IgD-negative memory B cell (primary cell): ENCODE data around the gene SHISAL1. TPM values are rescaled to one million over a fixed set of nuclear protein-coding genes. Genes with fewer than 3 reads are reported as not detected.
"Not testable (repeated sequence)": the region's sequence is repeated elsewhere in the genome, so short reads cannot be mapped to it uniquely, and the experiment has no call there.

ENCODE experiments used
- H3K27ac Mint-ChIP-seq, 3 donors: one replicate each; pipeline ENCODE4 v1.8.0; 2020 to 2022; ENCODE audit warnings: mild to moderate bottlenecking in 3 of 3, mixed read lengths in 3 of 3, moderate library complexity in 1 of 3
- H3K27me3 Mint-ChIP-seq: one replicate; pipeline ENCODE4 v1.8.0; 2021; ENCODE audit warnings: mixed read lengths
- H3K36me3 Mint-ChIP-seq: one replicate; pipeline ENCODE4 v1.8.0; 2020; ENCODE audit warnings: mild to moderate bottlenecking, mixed read lengths
- H3K4me1 Mint-ChIP-seq, 3 donors: one replicate each; pipeline ENCODE4 v1.8.0; 2020 to 2022; ENCODE audit warnings: mixed read lengths in 3 of 3, mild to moderate bottlenecking in 1 of 3
- H3K4me3 Mint-ChIP-seq, 4 donors: one replicate each; pipeline ENCODE4 v1.8.0; 2020 to 2022; ENCODE audit warnings: mild to moderate bottlenecking in 4 of 4, mixed read lengths in 4 of 4, moderate library complexity in 3 of 4
- H3K9me3 Mint-ChIP-seq, 3 donors: one replicate each; pipeline ENCODE4 v1.8.0; 2020 to 2021; ENCODE audit warnings: mixed read lengths in 3 of 3, mild to moderate bottlenecking in 1 of 3
- polyA plus RNA-seq: library from polyadenylated mRNA; unstranded; fragments of 300-500 nt; fragmentation: Illumina TruSeq; gene quantifications from one replicate; pipeline ENCODE4 v1.2.3, GENCODE V29; 2021

The SHISAL1 gene
- polyA plus RNA-seq, 1 donor from 2014 or later, result not detected

DNA sequence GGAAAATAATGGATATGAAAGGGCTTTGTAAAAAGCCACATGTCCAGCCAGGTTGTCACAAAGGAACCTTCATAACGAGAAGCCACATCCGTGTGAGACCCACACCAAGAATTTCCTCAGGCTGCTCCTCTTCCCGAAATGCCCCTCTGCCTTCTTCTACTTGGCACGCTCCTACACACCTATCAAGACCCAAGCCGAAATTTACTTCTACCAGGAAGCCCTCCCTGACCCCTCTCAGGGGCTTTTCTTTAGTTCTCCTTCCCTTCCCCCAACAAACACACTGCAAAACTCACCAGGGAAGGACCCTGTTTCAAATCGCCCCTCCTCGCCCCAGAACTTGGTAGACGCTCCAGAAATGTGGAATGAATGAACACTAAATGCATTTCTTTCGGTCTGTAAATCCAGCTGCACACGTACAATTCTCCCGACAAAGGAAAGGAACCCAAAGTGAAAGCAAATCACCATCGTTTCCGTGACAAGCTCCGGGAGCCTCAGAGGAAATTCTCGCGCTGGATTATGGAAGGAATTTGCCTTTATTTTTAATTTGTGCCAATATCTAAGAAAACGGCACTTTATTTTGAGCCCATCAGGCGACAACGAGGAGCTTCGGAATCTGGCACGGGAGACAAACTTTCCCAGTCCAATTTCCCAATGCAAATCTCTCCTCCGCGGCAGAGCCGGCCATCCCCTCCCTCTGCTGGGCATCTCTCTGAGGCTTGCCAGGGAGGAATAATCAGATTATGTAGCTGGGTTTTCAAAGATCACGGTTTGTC lies 13.2 kb upstream of the SHISAL1 start:
- Mint-ChIP-seq H3K27ac (peak overlapping the region in 1 of 3 donors; percentile 67), H3K36me3 (no peaks in the 10 kb centered on the region), H3K4me3 (peak overlapping the region in 3 of 4 donors; percentile 38 to 89 (median 51)), H3K27me3 (peaks cover 44% of the 10 kb centered on the region), H3K9me3 (peaks cover 0 to 2% (median 0%) of the 10 kb centered on the region in 3 donors), H3K4me1 (peaks cover 2 to 12% (median 7%) of the 10 kb centered on the region in 3 donors)

DNA sequence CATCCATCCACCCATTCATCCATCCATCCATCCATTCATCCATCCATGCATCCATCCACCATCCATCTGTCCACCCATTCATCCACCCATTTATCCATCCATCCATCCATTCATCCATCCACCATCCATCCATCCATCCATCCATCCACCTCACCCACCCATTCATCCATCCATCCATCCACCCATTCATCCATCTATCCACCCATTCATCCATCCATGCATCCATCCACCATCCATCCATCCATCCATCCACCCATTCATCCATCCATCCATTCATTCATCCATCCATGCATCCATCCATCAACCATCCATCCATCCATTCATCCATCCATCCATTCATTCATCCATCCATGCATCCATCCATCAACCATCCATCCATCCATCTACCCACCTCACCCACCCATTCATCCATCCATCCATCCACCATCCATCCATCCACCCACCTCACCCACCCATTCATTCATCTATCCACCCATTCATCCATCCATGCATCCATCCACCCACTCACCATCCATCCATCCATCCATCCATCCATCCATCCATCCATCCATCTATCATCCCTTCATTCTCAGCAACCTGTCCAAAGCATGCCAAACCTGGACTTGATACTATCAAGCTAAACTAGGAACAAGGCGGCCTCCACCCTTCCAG lies 10.5 kb upstream of the SHISAL1 start:
- H3K9me3 Mint-ChIP-seq, H3K4me3 Mint-ChIP-seq, H3K27ac Mint-ChIP-seq, H3K36me3 Mint-ChIP-seq, H3K4me1 Mint-ChIP-seq: not testable (repeated sequence)
- H3K27me3 Mint-ChIP-seq, result peaks cover 32% of the 10 kb centered on the region

GRCh38 chr22:44319685-44320084 lies 6.9 kb upstream of the SHISAL1 start:
- Mint-ChIP-seq H3K27ac (peak overlapping the region in 1 of 3 donors; percentile 78), H3K9me3 (no peaks in the 10 kb centered on the region), H3K4me3 (no peak overlapping the region), H3K4me1 (no peaks in the 10 kb centered on the region), H3K36me3 (no peaks in the 10 kb centered on the region), H3K27me3 (peaks cover 12% of the 10 kb centered on the region)

- Mint-ChIP-seq H3K27me3 (peaks cover 7% of the 10 kb centered on the region), H3K4me1 (no peaks in the 10 kb centered on the region), H3K27ac (no peak overlapping the region), H3K9me3 (no peaks in the 10 kb centered on the region), H3K36me3 (no peaks in the 10 kb centered on the region), H3K4me3 (no peak overlapping the region)
Observed at GRCh38 chr22:44318751-44319150, 6.0 kb upstream of the SHISAL1 start.

DNA sequence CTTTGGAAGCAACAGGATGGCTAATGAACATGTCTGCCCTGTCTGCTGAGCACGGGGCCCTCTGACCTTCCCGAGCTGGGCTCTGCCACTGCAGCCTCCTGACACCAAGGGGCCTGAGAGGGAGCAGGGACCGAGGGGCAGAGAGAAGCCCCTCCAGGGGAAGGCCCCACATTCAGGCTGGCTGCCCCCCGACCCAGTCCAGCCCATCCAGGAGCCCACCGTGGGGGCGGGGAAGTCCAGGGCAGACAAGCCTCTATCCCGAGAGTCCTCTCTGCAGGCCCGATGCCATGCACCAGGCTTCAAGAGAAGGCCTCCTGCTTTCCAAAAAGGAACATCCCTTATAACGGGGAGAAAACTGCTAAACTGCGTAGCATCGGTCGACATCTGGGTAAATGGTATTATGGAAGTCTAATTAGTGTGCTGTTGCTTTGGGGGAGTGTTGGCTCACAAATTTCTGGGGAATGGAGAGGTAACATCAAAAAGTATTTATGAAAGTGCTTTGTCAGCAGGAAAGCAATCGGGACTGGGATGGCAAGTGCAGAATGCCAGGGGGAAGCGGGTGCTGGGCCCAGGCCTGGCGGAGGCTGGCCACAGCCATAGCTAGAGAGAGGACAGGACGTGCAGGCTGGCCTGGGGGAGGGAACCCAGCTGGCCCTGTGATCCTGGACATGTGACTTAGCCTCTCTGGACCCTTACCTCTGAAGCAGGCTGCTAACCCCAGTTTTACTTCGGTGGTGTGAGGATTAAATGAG lies 5.3 kb upstream of the SHISAL1 start:
- no peaks in the 10 kb centered on the region for H3K9me3 Mint-ChIP-seq
- H3K36me3 Mint-ChIP-seq, result no peaks in the 10 kb centered on the region
- peaks cover 4% of the 10 kb centered on the region for H3K27me3 Mint-ChIP-seq
- H3K4me1 Mint-ChIP-seq, result no peaks in the 10 kb centered on the region
- H3K27ac Mint-ChIP-seq, result no peak overlapping the region
- peak overlapping the region in 1 of 4 donors; percentile 23 for H3K4me3 Mint-ChIP-seq

DNA sequence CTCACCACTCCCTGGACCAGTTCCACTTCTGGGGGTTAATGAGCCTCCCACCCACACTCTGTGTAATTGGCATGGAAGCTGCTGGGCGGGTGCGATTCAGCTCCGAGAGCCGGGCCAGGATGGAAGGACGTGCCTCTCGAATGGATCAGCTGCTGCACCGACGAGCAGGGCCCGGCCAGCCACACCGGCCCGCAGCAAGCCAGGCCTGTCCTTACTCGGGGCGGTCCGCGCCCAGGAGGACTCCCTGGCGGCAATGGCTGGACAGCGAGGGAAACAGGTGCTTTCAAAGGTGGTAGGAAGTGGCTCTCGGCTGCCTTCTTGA lies 4.3 kb upstream of the SHISAL1 start:
- H3K9me3 Mint-ChIP-seq, result no peaks in the 10 kb centered on the region
- no peak overlapping the region for H3K27ac Mint-ChIP-seq
- H3K4me3 Mint-ChIP-seq, result no peak overlapping the region
- H3K4me1 Mint-ChIP-seq, result no peaks in the 10 kb centered on the region
- peaks cover 4% of the 10 kb centered on the region for H3K27me3 Mint-ChIP-seq
- H3K36me3 Mint-ChIP-seq, result no peaks in the 10 kb centered on the region

DNA sequence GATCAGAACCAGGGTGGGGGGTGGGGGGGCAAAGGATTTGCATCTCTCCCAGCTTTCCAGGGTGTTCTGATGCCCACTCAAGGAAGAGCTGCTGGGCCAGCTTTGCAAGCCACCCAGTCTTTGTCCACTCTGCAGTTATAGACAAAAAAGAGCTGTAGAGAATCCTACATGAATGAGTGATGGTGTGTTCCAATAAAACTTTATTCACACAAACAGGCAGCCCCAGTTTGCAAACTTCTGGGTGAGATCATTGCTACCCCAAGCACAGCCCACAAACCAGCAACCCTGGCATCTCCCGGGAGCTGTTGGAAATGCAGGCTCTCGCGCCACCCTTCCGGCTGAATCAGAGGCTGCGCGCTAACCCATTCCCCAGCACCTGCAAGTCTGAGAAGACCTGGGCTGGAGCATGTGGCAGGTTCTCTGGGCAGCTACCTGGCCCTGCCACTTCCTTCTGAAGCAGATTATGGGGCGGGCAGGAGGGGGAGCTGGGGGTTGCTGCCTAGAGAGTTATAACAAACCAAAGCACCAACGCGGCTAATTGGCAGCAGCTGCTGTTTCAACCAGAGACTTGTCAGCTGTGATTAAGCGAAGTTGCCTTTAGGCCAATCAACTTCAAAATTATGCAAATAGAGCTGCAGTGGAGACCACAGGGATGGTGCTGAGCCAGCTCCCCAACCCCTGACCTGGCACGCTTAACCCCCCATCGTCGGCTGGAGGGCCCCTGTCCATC lies 3.8 kb upstream of the SHISAL1 start:
- Mint-ChIP-seq H3K27ac (no peak overlapping the region), H3K27me3 (peaks cover 4% of the 10 kb centered on the region), H3K4me3 (no peak overlapping the region), H3K4me1 (no peaks in the 10 kb centered on the region), H3K36me3 (no peaks in the 10 kb centered on the region), H3K9me3 (no peaks in the 10 kb centered on the region)

DNA sequence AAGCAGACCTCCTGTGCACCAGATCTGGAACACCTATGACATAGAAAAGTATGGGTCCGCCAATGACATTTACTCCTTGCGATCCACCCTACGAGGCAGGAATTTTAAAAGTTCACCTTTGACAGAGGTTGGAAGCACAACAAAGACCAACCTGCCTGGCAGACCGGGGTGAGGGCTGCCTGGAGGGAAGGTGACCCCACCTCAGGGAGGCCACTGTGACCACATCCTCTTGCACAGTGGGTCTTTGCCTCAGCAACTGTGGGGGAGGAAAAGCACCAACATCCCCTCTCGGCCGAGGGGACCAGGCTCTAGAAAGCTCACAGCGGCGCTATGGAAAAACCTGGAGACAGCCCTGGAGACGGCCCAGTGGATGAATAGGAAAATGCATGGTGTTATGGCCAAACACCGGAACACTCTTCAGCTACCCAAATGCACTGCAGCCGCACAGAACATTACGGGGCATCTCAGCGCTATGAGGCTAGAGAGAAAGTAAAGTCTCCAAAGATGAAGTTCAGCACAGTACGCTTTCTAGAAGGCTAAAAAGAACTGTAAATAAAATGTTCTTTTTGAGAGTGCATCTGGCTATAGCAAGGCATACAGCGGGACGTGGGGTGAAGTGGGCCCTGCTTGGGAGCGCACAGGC lies 1.8 kb upstream of the SHISAL1 start:
- no peaks in the 10 kb centered on the region for H3K36me3 Mint-ChIP-seq
- H3K27ac Mint-ChIP-seq, result no peak overlapping the region
- H3K27me3 Mint-ChIP-seq, result no peaks in the 10 kb centered on the region
- no peaks in the 10 kb centered on the region for H3K4me1 Mint-ChIP-seq
- no peaks in the 10 kb centered on the region for H3K9me3 Mint-ChIP-seq
- no peak overlapping the region for H3K4me3 Mint-ChIP-seq

- no peak overlapping the region for H3K4me3 Mint-ChIP-seq
- H3K4me1 Mint-ChIP-seq, result no peaks in the 10 kb centered on the region
- H3K9me3 Mint-ChIP-seq, result no peaks in the 10 kb centered on the region
- H3K36me3 Mint-ChIP-seq, result no peaks in the 10 kb centered on the region
- no peaks in the 10 kb centered on the region for H3K27me3 Mint-ChIP-seq
- no peak overlapping the region for H3K27ac Mint-ChIP-seq
Observed at GRCh38 chr22:44313385-44314006, 745 bp upstream of the SHISAL1 start.

DNA sequence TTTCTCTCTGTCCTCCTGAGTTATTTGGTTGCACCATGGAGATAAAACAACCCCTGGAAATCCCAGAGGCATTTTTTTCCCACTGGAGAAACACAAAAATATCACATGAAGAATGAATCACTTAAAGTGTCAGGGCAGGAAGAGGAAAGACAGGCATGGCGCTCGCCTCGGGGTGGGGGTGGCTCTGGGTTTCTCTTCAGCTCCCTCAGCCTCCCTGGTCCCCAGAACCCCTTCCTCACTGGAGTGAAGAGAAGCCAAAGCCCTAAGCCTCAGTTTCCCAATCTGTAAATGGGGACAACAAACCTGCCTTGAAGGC lies 938 bp downstream of the SHISAL1 start:
- no peak overlapping the region for H3K27ac Mint-ChIP-seq
- peaks cover 0 to 2% (median 0%) of the 10 kb centered on the region in 3 donors for H3K4me1 Mint-ChIP-seq
- H3K9me3 Mint-ChIP-seq, result no peaks in the 10 kb centered on the region
- no peak overlapping the region for H3K4me3 Mint-ChIP-seq
- no peaks in the 10 kb centered on the region for H3K27me3 Mint-ChIP-seq
- no peaks in the 10 kb centered on the region for H3K36me3 Mint-ChIP-seq

GRCh38 chr22:44311104-44311854 lies 1.5 kb downstream of the SHISAL1 start:
- Mint-ChIP-seq H3K27ac (no peak overlapping the region), H3K36me3 (no peaks in the 10 kb centered on the region), H3K4me3 (no peak overlapping the region), H3K27me3 (peaks cover 2% of the 10 kb centered on the region), H3K4me1 (peaks cover 0 to 2% (median 0%) of the 10 kb centered on the region in 3 donors), H3K9me3 (no peaks in the 10 kb centered on the region)

DNA sequence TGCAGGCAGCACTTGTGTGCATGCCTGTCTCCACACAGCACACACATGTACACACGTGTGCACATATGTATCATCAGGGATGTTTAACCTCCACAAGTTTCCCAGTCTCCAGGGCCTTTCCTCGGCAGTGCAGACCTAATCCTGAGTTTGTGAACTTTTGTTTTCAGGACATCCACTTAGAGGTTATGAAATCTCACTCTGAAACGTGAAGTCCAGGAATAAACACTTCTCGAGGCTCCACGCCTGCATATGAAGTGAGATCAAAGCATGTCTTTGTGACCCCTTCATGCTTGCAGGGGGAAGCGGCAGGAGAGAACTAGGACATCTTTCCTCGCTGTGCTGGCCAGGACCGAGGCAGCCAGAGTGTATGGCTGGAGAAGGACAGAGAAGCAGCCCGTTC lies 3.1 kb downstream of the SHISAL1 start:
- H3K27ac Mint-ChIP-seq, result no peak overlapping the region

DNA sequence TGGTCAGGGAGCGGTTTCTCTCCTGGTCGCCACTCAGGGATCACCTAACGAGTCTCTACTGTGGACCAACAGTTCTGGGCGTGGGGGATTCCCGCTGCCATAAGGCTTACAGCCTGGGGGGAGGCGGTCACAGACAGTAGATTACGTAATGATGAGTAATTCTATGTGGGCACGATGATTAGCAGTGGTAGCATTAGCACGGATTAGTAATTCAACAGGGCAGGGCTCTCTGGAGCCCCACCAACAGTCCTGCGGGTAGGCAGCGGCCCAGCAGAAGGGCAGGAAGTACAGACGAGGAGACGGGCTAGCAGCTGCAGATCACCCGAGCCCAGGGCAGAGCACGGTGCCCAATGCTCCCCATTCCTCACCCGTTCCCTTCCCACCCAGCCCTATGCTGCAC lies 3.6 kb downstream of the SHISAL1 start:
- Mint-ChIP-seq H3K27ac (no peak overlapping the region), H3K27me3 (peaks cover 2% of the 10 kb centered on the region), H3K4me3 (no peak overlapping the region), H3K36me3 (no peaks in the 10 kb centered on the region), H3K9me3 (no peaks in the 10 kb centered on the region), H3K4me1 (peaks cover 0 to 2% (median 0%) of the 10 kb centered on the region in 3 donors)

More for the DNA sequence above, 3.1 kb downstream of the SHISAL1 start:
- Mint-ChIP-seq H3K9me3 (no peaks in the 10 kb centered on the region), H3K4me1 (peaks cover 0 to 2% (median 0%) of the 10 kb centered on the region in 3 donors), H3K4me3 (no peak overlapping the region), H3K36me3 (no peaks in the 10 kb centered on the region), H3K27me3 (peaks cover 2% of the 10 kb centered on the region)
